Fibroblast of skin of back (primary cell): ENCODE measurements around the gene MRAS.
"Not testable (repeated sequence)": the region's sequence is repeated elsewhere in the genome, so short reads cannot be mapped to it uniquely, and the experiment has no call there.

Experiments
- DNase-seq: peaks from one replicate; pipeline ENCODE4 v3.0.0-alpha.2; 2013

The MRAS gene

DNA sequence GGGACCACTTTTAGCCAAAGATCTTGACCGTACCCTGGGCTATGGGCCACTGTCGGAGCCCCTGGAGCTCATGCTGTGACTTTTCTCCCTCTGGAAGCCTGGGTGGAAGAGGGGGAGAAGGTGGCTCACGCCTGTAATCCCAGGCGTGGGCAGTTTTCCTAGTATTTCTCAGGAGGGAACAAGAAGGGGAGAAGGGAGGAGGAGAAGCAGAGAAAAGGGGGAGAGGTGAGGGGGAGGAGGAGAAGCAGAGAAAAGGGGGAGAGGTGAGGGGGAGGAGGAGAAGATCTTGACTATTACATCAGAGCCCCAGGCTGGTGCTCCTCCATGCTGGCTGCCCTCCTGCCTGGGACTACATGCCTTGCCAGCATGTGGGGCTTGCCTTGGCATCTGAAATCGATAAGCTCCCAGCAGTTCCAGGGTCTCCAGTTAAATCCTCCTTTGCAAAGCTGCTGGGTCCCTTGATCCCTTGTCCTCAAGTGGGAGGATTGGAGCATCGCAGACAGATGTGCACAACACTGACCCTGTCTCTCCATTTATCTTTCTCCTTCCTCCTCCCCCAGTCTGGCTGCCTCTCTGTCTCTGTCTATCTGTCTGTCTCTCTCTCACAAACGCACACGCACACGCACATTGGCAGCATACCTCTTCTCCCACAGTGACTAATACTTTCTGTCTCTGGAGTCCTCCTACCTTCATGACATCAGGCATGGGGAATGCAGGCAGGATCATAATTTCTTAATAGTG is 41.6 kb downstream of the MRAS start:
- peak; percentile 91 for DNase-seq

DNA sequence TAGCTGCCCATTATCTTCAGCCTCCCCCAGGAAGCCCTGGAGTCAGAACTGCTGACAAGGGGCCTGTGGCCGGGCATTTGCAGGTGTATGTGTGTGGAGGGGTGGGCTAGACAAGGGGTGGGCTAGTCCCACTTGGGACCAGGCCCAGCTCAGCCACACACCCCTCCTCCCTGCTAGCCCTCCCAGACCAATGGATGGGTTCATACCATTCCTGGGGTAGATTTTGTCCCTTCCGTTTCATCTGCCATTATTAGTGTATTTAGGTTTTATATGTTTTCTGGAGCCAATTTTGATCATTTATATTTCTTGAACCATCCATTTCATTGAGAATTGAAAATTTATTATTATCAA is 42.2 kb downstream of the MRAS start:
- DNase-seq: no peak

DNA sequence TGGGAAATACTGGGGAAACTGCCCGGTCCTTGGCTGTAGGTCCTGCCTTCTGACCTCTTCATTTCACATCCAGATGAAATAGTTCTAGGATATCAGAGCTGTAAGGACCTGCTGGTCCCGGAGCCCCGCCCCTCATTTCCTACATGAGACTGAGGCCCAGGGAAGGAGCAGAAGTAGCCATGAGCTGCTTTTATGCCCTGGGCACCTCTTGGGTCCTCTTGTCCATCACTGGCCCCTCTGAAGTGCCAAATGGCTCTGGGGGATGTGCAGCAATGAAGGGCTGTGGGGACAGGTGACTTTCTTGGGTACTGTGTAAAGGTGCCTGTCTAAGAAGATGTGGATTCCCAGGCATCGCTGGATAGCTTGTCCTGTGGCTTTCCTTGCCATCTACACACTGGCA is 45.8 kb downstream of the MRAS start:
- DNase-seq: no peak

DNA sequence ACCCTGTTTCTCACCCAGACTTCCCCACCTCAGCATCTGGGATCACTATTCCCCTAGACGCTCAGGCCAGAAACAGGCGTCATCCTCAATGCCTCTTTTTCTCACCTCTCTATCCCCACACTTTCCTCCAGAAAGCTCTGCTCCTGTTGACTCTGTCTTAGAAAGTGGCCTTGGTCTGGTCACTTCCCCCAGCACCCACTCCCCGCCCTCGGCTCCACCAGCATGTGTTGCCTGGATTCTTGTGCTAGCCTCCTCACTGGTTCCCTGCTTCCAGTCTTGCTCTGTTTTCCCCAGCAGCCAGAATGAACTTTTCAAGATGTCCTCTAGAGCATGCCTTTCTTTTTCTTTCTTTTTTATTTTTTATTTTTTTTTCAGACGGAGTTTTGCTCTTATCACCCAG is 46.3 kb downstream of the MRAS start:
- no peak for DNase-seq

DNA sequence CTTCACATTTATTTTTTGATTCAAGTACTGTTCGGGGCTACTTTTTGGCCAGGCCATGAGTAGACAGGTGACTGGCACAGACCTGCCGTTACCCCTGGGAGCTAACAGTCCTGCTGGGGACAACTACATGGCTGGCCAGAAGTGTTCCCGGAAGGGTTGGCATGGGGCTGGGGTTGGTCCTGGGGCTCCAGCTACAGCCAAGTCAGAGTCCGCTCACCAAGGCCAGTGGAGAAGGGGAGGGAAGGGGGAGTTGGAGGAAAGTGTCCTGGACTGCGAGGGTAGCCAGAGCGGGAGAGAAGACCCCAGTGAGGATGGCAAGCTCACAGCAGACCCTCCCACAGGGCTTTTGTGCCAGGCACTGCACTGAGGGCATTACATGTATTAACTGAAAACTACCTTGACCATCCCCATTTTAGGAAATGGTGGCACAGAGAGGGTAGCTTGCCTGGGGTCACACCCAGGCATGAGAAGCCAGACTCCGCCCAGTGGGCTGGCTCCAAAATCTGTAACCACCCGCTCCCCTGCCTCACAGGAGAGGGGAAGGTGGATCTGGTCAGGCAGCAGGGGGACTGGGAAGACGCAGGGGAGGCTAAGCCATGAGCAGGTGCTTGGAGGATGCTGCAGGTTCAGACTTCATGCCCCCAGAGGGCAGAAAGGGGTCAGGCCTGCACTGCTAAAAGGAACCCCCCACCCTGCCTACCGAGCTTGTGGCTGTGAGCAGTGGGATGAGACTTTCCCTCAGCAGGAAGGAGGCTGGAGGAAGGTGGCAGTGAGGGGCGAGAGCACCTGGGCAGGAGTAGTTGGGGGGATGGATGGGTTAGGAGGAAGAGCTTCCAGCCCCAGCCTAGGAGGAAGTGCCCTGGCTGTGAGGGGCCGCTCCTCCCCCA is 47.7 kb downstream of the MRAS start:
- no peak for DNase-seq

DNA sequence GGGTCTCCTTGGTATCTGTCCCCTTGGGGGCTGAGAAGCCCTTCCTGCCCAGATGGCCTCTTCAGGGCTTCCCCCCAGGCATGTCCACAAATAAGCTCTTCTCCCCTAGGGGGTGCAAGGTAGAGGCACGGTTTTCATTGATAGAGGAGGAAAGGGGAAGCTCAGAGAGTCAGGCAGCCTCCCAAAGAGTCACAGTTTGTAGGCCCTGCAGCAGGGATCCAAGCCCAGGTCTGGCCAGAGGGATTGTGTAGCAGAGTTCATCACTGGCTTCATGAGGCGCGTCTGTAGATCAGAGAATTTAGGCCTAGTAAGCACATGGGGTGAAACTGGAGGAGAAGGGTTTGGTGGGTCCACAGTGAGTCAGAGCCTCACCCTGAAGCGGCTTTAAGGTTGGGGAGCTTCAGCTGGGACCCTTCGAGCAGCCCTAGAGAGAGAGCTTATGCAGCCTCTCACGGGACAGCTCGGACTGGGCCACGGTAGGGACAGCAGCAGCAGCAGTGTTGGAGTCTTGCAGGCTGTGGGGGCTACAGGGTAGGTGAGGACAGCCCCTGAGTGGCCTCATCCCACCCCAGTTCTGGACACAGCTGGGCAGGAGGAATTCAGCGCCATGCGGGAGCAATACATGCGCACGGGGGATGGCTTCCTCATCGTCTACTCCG is 48.5 kb downstream of the MRAS start:
- DNase-seq: no peak

DNA sequence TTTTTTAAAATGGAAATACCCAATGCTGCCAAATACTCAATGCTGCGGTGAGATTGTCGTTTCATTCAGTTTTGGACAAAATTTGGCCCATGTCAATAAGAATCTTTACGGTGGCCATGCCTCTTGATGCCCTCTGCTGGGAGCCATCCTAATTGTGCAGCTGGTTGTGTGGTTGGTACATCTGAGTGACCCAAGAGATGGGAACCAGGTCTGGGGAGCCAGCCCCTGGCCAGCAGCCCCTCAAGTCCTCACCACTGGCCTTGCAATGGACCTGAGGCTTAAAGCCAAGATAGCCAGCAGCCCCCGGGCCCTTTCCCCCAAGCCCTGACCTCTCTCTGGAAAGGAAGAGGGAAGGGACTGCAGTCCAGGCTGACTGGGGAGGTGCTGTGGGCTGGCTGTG is 49.6 kb downstream of the MRAS start:
- DNase-seq: no peak

DNA sequence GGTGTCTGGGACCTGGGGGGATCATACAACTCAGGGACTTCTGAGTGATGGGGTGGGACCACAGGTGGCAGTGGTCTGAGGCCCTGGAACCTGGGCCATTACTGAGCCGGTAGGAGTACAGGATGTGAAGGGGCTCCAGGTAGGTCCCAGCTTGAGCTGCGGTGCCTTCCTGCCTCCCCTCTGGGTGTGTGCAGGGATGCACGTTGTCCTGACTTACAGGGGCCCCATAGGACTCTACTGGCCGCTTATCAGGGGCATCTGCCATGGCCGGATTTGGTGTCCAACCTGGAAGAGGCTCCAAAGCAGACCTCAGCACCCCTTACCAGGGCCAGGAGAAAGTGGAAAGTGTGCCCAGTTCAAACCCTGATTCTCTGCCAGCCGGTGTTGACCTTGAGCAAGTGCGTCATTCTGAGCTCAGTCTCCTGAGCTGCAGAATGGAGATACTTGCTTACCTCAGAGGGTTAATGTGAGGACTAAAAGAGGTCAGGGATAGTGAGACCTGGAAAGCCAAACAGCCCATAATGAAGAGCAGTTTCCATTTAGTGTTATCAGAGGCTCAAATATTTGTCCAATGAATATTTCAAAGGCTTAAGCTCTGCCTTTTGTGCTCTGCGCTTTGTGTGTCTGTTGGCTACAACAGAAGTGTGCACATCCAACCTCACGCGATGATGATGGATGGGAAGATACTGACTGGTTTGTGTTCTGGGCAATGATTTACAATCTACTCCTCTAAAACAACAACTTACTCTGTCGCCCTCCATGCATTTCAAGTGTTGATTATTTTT is 50.6 kb downstream of the MRAS start:
- DNase-seq: no peak

DNA sequence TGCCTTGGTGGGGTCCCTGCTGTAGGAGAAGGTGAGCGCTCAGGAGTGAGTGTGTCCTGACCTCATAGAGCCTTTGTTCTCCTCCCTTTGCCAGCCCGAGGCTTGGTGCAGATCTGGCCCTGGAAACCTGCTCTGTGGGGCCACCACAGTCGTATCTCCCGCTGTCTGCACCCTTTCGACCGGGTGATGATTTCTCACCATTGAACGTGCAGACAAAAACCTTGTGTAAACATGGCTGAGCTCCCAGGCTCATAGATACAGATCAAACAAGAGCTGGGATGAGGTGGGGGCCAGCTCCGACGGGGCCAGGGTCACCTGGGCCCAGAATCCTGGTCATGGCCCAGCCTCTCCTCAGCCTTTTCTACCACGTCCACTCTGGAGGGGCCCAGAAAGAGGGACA is 51.4 kb downstream of the MRAS start:
- no peak for DNase-seq

DNA sequence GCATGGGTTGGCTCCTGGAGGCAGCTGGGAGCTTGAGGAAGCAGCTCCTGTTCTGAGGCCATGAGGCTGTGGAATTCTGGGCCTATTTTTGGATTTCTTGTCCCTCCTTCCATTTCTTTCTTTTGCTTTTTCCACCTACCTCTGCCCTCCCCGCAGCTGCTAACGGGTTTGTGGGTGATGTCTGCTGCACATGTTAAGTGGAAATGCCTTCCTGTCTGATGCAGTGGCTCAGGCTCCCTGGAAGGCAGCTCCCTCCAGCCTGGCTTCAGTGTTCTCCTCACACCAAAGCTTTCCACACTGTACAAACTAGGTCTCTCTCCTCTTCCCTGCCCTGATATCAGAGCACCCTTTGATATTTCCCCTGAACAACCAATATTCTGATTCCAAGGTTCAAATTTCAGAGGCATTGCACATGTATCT is 52.3 kb downstream of the MRAS start:
- DNase-seq: no peak

DNA sequence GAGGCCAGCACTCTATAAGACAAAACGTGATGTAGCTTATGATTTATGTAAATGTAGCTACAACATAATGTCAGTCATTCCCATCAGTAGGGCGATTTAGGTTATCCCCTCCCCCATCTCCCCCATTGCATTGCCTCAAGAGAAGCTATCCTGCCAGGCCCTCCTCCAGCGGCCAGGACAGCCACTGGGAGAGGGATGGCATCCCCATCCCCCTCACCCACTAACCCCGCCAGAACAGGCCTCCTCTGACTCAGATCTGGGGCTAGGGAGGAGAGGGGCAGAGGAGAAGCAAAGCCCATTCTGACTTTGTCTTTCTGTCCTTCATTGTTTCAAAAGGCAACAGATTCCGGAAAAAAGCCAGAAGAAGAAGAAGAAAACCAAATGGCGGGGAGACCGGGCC is 53.5 kb downstream of the MRAS start:
- DNase-seq: no peak

DNA sequence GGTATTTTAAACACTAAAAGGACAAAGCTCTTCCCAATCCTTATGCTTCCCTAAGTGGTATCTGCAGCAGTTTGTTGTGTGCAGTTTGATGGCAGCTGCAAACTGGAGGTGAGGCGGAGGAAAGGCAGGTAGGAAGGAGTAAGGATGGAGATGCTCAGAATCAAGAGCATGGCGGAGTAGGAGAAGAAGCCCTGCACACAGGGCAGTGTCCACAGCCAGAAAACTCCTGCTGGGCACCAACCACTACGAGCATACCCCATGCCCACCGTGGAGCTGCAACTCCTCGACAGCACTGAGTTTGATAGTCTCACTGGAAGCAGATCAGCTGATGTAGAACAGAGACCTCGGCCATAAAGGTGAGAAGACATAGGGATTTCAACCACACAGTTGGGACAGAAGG is 55.7 kb downstream of the MRAS start:
- DNase-seq: no peak

DNA sequence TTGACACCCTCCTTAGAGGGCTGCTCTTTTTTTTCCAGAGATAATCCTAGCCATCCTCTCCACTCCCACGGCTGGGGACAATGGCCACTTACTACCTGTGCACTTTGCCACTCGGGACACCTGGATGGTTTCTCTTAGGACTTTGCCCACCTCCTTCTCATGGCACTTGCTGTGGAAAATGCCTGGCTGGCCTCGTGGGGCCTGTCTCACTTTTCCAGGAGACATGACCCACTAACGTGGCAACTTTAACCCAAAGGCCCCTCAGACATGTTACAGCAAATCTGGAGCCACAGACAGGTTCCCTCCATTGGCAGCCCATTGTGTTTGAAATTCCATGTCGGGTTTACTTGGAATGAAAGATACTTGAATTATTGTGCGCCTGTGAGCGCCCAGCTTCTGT is 56.6 kb downstream of the MRAS start:
- no peak for DNase-seq

DNA sequence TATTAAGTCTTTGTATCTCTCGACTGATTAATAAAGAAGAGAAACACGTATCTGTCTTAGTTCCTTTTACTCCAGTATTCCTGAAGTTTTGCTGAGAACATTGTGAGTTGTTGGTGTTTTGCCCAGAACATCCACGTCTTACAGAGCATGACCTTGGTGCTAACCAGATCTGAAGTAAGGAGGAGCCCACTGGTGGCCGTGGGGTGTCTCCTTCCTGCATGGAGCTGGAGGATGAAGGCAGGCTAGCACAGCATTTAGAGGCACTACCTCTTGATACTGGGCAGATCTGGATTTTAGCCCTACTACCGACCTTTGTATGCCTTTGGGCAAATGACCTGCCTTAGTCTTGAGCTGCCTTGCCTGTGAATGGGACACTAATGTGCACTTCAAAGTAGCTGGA is 57.1 kb downstream of the MRAS start:
- no peak for DNase-seq

DNA sequence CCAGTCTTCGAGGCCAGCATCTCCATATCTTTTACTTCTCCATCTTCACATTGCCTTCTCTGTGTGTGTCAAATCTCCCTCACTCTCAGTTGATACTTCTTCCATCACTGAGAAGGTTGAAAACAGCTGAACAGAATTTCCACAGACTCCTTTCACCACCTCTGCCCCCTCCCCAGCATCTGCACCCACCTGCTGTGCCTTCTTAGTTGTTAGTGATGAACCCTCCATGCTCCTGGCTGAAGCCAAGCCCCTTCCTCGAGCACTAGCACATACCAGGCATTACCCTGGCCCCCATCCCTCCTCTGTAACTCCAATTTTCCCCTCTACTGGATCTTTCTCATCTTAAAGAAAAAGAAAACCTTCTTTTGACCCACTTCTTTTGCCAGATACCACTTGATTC is 58.2 kb downstream of the MRAS start:
- DNase-seq: no peak

DNA sequence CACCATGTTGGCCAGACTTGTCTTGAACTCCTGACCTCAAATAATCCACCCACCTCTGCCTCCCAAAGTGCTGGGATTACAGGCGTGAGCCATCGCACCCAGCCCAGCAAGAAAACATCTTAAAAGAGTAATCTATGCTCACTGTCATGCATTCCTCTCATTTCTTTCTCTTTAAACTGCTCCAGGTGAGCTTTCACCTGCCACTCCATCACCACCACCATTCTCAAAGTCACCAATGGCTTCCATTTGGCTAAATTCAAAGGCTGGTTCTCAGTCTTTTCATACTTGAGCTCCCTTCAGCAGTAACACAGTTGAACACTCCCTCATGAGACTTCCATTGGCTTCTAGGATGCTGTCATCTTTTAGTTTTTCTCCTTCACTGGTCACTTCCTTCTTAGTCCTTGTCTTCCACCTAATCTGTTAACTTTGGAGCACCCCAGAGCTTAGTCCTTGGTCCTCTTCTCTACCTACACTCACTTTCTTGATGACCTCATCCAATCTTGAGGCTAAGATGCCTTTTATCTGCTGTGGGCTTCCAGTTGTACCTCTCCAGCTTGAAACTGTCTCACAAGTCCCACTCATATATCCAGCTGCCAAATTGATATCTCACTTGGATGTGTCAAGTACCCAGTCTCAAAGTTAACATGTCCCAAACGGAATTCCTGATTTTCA is 59.0 kb downstream of the MRAS start:
- DNase-seq: no peak

DNA sequence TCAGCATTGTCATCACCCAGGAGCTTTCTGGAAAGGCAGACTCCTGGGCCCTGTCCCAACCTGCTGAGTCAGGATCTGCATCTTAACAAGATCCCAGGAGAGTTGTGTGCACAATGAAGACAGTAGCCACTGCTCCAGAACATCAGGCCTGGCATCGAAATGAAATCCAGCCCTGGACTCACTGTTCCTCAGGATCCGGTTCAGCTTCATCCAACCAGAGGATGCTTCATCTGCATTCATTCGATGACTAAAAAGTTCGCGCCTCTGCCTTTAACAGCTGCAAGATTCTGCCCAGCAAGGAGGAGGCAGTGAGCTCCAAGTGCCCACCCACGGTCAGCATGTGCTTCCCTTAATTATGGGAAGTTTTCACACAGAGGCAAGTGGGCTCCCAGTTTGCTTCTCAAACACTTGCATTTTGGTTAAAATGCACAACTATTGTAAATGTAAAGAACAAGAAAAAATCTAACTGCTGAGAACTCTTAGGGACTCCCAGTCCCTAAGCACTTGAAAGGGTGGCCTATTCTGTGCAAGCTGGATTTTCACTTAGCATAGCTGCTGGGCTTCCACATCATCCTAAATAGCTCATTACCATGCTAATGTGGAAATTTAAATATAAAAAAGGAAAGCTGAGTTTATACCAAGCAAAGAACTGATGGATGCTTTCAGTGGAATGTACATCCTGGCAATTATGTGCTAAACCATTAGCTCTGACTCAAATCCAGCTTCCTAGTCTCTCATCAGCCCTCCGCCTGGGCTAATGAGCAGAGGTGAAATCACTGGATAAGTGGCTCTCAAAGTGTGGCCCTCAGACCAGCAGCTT is 60.6 kb downstream of the MRAS start:
- no peak for DNase-seq

DNA sequence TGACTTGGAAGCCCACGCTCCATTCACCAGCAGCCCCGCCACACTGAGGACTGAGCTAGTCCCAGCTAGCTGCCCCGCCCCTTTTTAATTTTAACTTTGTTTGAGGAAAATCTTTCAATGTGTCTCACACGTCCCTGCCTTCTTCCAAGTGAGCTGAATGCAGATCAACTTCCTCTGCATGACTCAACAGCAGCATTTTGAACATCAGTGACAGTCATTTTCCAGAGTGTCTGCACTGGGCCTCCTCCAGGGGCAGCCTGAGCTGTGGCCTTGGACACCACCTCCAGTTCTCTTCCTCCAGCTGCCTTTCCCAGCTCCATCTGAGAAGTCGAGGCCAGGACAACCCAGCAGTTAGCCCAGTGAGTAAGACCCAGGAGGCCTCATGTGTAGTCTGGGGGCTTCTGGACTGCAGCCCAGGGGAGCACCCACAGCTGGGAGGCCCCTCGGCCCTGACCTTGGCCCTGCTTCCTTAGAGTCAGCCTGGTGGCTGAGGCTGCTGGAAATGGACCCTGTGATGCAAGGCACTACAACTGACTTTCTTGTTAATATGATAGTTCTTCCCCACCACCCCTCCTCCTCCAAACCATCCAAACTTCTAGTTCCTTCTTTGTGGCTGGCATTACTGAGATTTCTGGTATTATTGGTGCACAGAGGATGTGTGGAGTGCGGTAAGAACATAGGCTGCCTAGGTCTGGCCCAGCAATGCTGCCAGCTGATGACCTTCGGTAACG is 64.6 kb downstream of the MRAS start:
- DNase-seq: peak; percentile 65

DNA sequence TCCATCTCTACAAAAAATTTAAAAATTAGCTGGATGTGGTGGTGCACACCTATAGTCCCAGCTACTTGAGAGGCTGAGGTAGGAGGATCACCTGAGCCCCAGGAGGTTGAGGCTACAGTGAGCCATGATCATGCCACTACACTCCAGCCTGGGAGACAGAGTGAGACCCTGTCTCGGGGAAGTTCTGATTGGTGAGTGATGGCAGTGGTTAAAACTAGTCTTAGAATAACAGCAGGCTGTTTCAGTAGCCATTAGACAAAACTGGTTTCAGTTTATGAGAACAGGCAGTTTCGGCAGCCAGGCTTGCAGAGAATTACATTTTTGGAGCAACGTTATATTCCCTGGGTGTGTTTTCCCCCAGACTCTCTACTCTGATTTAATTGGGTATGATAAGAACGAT is 67.9 kb downstream of the MRAS start:
- not testable (repeated sequence) for DNase-seq

DNA sequence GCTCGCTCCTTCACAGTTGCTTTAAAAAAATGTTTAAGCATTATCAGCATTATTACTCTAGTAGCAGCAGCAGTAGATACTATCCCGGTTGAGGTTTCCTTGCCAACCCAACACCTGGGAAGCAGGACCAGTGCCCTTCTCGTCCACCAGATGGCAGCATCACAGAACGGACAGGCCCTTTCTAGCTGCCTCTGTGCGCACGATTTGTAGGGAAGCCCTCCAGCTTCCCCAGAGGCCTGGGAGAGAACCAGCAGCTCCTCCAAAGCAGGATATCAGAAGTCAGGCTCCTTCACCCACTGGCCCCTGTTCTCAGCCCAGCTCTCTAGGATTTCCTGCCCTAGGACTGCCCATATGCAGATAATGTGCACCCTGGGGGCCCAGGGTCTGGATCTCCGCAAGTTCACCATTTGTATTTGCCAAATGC is 69.2 kb downstream of the MRAS start:
- DNase-seq: peak; percentile 78
